Islet of Langerhans (tissue), 1 donor: ENCODE results near the gene NR1H4.
"Not testable (repeated sequence)": the region's sequence is repeated elsewhere in the genome, so short reads cannot be mapped to it uniquely, and the experiment has no call there.

ENCODE experiments used
- FAIRE-seq: peaks from one replicate; lab custom pipeline; 2011; peaks lifted over from hg19 to GRCh38; lab: Jason Lieb, UNC

The NR1H4 gene

DNA sequence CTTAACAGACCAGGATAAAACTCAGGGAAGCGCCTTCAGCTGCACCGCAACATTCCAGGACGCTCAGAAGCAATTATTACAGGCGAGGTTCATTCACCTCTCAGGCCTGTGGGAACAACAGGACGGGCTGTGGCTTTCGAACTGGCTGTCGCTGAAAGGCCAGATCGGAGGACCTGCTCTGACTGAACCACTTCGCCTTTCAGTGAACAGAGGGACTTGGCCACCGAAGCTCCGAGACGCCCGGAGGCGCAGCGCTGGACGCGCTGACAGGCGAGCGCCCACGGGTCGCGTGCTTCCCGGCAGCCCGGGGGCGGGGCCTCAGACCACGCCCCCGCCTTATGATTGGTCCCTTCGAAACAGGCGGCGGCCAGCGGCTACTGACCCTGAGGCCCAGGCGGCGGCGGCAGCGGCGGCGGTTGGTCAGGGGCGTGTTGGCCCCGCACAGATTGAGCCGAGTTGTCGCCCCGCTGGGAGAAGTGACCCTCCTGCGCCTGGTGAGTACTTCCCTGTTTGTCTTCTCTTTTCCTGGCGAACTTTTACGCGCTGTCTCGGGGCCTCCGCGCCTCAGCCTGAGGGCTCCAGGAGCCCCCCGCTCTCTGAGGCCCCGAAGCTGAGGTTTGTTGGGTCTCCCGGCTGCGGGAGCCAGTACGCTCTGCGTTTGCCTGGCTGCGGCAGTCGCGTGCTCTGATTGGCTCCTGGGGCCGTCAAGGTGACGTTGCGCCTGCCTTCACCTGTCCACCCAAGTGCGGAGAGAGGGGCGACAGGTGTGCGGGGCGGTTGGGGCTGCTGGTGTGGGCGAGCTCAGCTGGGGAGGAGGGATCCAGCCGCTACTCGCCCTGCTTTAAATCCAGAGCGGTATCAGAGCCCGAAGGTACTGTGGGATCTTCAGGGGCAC lies 99.9 kb downstream of the NR1H4 start, which contains the start of gene GAS2L3:
TSS of gene GAS2L3 (plus strand) at position 393 of the 895 bp plus-strand sequence. CDS start 21,221 bp downstream, outside the sequence.
- no peak for FAIRE-seq

DNA sequence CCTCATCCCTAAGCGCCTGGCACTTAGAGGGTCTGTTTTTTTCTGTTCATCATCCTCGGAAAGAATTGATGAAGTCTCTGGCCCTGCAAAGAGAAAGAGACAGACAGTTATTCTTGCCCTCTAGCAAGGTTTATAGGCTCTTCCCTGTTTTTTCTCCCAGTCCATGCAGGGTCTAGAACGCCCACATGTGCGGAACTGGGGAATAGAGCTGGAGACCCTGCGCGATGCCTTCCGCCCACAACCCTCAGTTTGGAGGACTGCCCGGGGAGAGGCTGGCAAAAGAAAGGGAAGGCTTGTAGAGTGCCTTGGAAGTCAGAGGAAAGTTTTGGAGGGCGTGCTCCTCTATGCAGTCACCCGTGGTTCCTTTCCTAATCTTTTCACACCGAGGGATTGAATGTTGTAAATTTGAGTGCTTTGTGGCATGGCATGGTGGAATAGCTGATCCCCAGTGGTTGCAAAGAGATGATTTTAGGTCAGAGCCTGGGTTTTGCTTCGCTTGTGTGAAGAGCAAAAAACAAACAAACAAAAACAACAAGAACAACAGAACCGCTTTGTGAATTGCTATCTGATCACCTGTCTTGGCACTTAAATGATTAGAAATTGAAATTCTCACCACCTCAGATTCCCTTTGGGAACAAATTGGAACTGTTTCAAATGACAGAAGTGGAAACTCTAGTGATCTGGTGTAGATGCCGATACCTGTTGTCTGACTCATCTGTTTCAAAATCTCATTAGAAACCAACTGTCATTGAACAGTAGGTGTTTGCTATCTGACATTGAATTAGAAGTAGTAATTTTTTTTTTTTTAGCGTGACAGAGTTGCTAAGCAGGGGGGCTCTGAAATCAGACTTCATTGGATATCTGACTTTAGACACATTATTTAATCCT lies 100.8 kb downstream of the NR1H4 start:
- FAIRE-seq: no peak

DNA sequence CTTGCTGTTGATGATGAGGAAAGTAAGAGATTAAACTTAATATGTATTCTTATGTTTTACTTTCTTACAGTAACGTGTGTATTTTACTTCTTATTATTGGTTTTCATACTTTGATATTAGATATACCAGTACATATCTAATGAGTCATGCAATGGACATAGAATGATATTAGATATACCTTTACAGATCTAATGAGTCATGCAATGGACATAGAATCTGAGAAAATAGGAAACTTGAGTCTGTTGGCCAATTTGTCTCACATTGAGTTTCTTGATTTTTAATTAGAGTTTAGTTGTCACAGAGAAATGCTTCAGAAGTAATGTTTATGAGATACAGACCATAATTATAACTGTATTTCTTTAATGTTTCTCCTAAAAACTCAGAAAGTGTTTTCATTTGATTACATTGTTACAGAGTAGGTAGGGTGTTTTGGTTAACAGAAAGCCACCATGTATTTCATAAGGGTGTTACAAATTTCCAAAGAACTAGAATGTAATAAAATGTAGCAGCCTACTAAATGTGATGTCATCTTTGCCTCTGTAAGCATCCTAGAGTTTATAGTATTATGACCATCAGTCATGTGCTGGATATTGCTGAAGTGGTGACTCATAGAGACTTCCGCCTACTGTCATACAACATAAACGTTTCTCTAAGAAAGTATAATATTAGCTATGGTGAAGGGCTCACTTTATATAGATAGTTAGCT lies 102.8 kb downstream of the NR1H4 start:
- FAIRE-seq: no peak

DNA sequence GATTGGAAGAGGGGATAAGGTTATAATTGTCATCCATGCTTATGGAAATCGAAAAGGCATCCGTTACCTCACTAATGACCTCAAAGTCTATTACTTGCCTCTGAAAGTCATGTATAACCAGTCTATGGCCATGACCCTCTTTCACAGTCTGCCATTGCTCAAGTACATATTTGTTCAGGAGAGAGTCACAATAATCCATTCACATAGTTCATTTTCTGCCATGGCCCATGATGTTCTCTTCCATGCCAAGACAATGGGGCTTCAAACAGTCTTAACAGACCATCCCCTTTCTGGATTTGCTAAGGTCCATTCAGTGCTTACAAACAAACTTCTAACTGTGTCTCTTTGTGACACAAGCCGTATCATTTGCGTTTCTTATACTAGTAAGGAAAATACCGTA lies 105.3 kb downstream of the NR1H4 start:
- no peak for FAIRE-seq

DNA sequence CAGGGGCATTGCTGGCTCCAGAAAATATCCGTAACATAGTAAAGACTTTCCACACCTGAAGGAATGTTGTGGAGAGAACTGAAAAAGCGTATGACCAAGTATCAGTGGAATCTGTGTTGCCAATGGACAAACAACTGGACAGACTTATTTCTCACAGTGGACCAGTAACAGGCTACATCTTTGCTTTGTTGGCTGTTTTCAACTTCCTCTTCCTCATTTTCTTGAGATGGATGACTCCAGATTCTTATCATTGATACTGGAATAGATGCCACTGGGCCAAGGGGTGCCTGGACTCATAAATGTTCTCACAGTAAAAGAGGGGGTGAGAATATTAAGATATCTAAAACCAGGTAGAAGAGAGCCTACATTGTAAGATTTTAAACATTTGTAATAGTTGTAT lies 106.2 kb downstream of the NR1H4 start:
- FAIRE-seq: no peak

DNA sequence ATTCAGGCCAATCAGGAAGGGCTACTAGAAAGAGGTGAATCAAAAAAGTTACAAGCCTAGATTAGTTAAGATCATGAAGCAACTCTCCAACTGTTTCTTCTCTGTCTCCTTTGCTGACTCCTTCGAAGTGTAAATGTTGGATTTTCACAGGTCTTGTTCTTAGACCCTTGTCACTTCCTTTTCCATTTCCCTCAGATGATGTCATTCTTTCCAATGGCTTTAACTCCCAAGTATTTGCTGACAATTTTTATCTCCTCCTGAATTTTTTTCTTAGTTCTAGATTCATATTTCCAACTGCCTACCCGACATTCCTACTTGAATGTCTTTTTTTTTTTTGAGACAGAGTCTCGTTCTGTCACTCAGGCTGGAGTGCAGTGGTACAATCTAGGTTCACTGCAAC lies 110.6 kb downstream of the NR1H4 start:
- FAIRE-seq: no peak

DNA sequence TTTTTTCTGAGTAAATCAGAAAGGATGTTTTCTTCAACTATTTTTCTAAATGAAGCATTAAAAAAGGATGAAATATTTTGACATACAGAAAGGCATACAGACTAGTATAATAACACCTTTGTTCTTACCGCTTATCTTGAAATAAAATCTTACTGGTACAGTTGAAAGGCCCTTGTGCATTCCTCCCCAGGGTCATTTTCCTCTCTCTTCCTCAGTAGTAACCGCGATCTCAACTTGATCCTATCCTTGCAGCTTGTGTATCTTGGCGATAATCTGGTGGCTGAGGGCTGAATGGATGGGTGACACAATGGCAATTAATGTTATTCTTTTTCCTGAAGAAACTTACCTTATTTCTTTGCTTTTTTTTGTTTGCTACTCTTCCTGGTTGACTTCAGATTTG lies 118.3 kb downstream of the NR1H4 start:
- no peak for FAIRE-seq

DNA sequence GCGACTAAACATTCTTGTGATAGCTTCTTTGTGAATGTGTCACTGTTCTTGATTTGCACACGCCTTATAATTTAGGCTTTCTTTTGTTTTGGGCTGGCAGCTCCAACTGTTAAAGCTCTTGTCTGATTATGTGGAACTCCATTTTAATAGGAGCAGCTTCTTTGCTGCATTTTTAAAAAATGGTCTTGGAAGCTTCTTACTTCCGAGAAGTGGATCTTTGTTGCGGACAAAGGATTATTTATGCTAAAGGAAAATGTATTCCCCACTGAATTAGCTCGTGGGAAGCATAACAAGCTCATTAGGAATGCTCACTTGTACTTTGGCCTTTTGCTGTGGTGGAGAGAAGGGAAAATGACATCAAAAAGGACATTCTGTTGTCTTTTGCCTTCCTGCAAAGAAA lies 119.8 kb downstream of the NR1H4 start:
- no peak for FAIRE-seq

DNA sequence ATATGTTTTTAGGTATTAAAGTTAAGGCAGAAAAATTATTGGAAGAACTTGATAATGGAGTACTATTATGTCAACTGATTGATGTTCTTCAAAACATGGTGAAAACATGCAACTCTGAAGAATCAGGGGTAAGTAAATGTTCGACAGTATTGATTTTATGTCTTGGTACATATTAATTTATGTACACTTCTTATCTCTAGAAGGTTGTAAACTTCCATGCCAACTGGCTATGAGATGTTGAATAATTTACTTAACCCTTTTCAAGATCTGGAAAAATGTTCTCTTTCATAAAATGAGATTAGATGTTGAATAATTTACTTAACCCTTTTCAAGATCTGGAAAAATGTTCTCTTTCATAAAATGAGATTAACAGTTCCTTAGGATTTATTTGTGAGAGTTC lies 128.0 kb downstream of the NR1H4 start:
- peak; percentile 91 for FAIRE-seq

DNA sequence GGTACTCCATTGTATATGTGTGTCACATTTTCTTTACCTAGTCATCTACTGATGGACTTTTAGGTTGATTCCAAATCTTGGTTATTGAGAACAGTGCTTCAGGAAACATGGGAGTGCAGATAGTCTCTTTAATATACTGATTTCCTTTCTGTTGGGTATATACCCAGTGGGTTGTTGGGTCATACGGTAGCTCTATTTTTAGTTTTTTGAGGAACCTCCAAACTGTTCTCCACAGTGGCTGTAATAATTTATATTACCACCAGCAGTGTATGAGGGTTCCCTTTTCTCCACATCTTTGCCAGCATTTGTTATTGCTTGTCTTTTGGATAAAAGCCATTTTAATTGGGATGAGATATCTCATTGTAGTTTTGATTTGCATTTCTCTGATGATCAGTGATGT lies 129.3 kb downstream of the NR1H4 start:
- not testable (repeated sequence) for FAIRE-seq

DNA sequence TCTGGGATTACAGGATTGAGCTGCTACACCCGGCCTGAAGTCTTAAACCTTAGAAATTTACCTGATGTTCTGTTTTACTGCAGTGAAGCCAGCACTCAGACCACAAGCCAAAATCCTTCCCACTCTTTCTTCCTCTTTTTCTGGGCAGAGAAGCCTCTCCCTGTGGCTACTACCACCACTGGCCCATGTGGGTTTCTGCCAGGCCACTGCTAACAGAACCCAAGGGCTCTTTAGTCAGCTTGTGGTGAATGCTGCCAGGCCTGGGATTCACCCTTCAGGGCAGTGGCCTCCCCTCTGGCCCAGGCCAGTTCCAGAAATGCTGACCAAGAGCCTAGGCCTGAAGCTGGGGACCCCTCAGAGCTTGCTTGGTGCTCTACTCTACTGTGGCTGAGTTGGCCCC lies 135.1 kb downstream of the NR1H4 start:
- FAIRE-seq: no peak

DNA sequence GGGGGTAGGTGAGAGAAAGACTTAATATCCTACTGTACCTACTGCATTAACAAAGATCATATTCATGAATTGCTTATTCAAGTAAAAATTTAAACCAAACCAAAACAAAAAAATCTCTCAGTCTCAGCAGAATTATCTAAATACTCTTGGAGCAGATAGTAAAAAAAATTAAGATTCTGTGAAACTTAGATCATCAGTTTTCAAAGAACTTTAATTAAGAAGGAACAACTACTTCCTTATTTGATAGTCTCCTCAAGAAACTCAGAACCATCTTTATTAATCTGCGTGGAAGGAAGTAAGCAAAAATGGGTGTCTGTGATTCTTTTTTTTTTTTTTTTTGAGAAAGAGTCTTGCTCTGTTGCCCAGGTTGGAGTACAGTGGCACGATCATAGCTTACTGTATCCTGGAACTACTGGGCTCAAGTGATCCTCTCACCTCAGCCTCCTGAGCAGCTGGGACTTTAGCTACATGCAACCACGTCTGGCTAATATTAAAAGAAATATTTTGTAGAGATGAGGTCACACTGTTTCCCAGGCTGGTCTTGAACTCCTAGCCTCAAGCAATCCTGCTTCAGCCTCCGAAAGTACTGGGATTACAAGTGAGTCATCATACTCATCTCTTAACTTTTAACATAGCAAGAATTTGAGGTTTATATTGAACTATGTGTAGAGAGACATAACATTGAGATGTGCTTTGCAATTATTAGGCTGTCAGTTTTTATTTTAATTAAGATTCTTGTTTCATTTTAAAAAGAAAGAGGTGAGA lies 137.2 kb downstream of the NR1H4 start:
- FAIRE-seq: no peak

DNA sequence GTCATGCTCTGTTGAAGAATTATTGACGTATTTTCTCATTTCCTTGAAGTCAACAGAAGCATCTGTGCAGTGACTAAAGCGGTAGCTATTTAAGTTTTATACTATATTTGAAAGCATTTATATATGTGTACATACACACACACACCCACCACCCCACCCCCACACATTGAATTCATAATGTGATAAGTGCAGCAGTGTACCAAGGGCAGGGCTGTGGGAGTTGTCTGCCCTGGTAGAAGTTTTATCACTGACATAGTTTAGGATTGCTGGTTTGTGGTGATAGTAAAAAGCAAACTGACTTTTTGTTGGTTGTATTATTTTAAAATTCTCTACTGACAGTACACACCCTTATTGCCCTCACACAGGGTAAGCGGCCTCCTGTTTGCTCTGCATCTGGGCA lies 138.9 kb downstream of the NR1H4 start:
- no peak for FAIRE-seq
